VCaP (cell line): ENCODE data around the gene MYO5C.

Experiments used
- H3K27ac ChIP-seq: fragments of 450-650 bp; 2 replicates; pipeline ENCODE4 v1.5.1; 2017
- CTCF ChIP-seq: fragments of 450-650 bp; conservative IDR thresholded peaks from 2 replicates; pipeline ENCODE4 v1.5.1; 2017; ENCODE audit warnings: mild to moderate bottlenecking, moderate library complexity

MYO5C gene

GRCh38 chr15:52283281-52283680 lies 12.3 kb downstream of the MYO5C start:
- no peak overlapping the region for H3K27ac ChIP-seq
- no peak for TF ChIP-seq CTCF

GRCh38 chr15:52282418-52282817 lies 13.2 kb downstream of the MYO5C start:
- no peak overlapping the region for H3K27ac ChIP-seq
- no peak for TF ChIP-seq CTCF

- TF ChIP-seq CTCF = no peak
- no peak overlapping the region for H3K27ac ChIP-seq
Observed at GRCh38 chr15:52281085-52282035, 14.2 kb downstream of the MYO5C start.

- no peak overlapping the region for H3K27ac ChIP-seq
- TF ChIP-seq CTCF = no peak
Observed at GRCh38 chr15:52280326-52281084, 15.1 kb downstream of the MYO5C start.

GRCh38 chr15:52278636-52279367 lies 16.8 kb downstream of the MYO5C start:
- no peak for TF ChIP-seq CTCF
- H3K27ac ChIP-seq = no peak overlapping the region

GRCh38 chr15:52278135-52278534 lies 17.5 kb downstream of the MYO5C start:
- no peak for TF ChIP-seq CTCF

GRCh38 chr15:52277575-52277974 lies 18.0 kb downstream of the MYO5C start:
- H3K27ac ChIP-seq = no peak overlapping the region
- no peak for TF ChIP-seq CTCF

More at GRCh38 chr15:52278135-52278534, 17.5 kb downstream of the MYO5C start:
- no peak overlapping the region for H3K27ac ChIP-seq
